GM19239 (cell line): ENCODE measurements around the gene TMEM191C.
"Not testable (repeated sequence)": the region's sequence is repeated elsewhere in the genome, so short reads cannot be mapped to it uniquely, and the experiment has no call there.

Experiments
- DNase-seq: peaks from one replicate; pipeline ENCODE4 v3.0.0; 2011; ENCODE audit warnings: low spot score; ENCODE audit not compliant: insufficient read length
- FAIRE-seq: peaks from 2 replicates; lab custom pipeline; 2011; peaks lifted over from hg19 to GRCh38; lab: Jason Lieb, UNC

Gene TMEM191C

DNA sequence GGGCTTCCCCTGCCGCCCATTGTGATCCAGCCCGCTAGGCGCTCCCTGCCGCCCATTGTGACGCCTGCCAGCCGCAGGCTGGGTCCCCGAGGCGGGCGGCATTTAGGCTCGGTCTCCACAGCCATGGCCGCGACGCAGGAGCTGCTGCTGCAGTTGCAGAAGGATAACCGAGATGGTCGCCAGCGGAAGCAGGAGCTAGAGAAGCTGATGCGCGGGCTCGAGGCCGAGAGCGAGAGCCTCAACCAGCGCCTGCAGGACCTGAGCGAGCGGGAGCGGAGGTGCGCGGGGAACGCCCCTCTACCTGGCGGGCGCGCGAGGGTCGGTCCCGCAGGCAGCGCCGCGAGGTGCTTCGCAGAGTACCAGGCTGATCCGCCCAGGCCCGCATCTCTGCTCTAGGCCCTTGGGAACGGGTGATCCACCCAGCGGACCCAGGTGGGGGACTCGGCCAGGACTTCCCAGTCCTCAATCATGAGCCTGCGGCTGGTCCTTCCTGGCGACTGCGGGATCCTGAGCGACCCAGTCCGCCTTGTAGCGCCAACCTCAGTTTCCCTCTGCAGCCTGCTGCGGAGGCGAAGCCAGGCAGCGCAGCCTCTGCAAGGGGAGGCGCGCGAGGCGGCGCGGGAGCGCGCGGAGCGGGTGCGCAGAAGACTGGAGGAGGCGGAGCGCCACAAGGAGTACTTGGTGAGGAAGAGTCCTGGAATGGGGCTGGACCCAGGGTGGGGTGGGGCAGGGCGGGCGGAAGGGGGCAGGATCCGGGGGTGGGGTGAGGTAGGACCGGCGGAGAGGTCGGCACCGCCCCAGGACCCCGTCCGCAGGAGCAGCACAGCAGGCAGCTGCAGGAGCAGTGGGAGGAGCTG lies at the start of gene TMEM191C:
Gene TMEM191C (plus strand): TSS at position 51 of the 857 bp plus-strand sequence. CDS start 73 bp downstream, at position 124.
- FAIRE-seq, DNase-seq: not testable (repeated sequence)

DNA sequence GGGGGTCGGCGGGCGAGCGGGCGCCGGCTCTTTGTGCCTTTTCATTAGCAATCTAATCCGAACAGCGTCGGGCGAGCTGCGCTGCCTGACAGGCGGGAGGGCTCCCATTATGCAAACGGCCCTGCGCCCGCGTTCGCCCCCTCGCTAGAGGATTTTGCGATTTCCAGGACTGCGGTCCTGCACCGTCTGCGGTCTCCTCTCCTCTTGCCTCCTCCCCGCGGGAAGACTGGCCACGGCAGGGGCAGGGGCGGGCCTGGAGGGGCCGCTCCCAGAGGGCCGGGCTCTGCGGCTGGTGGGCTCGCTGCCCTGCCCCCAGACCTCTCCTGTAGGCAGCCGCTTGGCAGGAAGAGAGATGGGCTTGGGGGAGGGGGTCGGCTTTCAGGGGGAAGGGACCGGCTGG lies 49.3 kb upstream of the TMEM191C start:
- DNase-seq, FAIRE-seq: not testable (repeated sequence)

DNA sequence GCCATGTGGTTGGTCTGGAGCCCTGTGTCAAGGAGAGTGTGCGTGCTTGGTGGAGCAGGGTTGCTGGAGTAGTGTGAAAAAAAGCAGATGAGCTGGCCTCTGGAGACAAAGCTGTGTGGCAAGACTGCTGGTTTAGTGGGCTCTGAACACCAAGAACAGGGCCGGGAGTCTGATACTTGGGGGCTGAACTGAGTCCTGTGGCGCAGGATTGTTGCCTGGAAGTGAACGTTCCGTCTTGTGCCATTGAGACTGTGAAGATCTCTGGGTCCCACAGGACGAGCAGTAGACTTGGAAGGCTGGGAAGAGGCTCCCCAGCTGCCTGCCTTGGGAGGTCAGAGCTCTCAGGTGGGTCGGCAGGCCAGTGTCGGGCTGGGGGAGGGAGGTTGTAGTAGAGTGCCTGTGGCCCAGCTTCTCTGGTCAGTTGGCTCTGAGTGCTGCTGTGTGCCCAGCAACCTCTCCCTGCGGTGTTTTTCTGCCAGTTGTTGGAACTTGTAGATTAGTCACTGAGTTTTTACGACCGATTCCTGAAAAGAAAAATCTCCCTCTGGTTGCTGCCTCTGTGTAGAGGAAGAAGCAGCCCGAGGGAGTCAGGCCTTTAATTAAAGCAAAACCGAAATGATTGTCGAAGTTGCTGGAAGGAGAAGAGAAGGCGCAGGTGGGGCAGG lies 48.1 kb upstream of the TMEM191C start:
- not testable (repeated sequence) for FAIRE-seq

DNA sequence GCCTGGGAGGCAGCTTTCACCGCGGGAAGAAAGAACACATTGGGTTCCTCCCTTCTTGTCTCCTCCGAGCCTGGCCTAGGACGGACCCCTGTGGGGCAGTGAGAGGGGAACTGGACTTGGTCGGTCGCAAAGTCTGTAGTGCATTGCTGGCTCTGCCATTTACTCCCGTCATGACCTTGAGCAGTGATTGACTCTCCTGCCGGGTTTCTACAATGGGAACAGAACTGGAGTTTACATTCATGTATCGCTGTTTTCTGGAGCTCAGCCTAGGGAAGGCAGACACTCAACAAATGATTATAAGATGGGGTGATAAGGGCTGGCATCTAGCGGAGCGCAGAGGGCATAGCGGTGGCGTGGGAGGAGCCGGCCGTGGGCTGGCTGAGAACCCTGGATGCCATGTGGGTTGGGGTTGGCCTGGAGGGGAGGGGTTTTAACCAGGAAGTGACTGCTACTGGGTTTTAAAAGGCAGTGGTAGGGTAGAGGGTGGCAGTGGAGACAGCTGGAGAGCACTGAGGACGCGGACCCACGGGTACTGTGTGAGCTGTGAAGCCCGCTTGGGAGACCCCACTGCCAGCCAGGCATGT lies 46.9 kb upstream of the TMEM191C start:
- not testable (repeated sequence) for DNase-seq, FAIRE-seq

More for the DNA sequence above, 48.1 kb upstream of the TMEM191C start:
- DNase-seq, result not testable (repeated sequence)

DNA sequence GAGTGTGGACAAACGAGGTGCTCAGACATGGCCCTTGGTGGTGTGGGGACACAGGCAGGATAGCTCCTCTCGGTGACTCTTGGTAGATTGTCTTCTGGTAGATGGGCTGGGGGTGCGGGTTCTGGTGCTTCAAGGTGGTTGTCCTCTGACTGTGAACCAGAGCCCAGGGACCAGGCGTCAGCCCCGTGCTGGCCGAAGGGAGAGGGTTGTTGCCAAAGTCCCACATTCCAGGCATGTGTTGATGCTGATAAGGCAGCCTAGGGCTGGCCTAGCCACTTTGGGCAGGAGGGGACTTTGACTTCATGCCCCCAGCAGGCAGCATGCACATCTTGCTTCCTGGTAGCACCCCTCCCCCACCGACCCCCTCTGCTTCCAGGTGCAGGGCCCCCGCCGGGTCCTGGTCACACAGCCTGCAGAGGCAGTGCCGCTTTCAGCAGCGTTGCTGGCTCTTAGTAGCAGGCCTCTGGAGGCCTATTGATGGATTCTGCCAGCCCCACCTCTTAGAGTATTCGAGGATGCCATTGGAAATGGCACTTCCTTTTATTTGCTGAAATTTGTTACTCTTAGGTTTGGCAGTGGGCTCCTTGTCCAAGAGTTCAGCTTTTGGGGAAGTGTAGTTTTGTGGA lies 43.0 kb upstream of the TMEM191C start:
- not testable (repeated sequence) for DNase-seq, FAIRE-seq

DNA sequence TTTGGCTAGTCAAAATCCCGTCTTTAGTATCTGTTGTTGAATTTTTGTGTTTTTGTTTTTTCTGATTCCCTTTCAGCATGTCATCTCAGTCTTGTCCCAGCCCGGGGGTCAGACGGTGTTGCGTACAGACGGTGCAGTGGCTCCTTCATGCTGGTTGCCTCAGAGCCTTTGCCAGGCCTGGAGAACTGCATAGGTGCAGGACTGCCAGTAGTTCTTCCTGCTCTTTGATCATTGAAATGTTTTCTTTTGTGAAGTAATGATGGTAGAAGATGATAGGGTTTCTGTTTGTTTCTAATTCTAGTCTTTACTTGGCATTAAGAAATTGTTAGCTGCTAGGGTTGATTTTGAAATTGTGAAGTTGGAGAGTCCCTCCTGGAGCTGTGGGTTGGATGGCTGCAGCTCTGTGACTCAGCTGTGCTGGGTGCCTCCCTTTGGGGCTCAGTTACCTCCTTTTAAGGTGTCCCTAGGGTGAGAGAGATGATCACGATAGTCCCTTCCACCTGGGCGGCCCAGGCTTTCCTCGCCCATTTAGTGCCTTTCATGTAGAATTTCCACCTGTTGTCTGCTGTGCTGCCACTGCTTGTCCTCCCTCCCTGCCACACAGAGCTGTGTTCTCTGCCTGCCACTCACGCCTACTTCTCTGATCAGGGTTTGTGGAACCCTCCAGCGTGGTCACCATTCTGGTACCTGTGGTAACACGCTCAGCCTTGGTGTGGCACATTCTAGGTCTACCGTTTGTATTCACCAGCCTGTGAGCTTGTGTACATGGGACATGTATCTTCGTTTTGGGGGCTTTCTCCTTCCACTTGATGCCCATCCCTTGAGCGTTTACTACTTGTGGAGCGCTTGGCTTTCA lies 32.6 kb upstream of the TMEM191C start:
- not testable (repeated sequence) for FAIRE-seq, DNase-seq

DNA sequence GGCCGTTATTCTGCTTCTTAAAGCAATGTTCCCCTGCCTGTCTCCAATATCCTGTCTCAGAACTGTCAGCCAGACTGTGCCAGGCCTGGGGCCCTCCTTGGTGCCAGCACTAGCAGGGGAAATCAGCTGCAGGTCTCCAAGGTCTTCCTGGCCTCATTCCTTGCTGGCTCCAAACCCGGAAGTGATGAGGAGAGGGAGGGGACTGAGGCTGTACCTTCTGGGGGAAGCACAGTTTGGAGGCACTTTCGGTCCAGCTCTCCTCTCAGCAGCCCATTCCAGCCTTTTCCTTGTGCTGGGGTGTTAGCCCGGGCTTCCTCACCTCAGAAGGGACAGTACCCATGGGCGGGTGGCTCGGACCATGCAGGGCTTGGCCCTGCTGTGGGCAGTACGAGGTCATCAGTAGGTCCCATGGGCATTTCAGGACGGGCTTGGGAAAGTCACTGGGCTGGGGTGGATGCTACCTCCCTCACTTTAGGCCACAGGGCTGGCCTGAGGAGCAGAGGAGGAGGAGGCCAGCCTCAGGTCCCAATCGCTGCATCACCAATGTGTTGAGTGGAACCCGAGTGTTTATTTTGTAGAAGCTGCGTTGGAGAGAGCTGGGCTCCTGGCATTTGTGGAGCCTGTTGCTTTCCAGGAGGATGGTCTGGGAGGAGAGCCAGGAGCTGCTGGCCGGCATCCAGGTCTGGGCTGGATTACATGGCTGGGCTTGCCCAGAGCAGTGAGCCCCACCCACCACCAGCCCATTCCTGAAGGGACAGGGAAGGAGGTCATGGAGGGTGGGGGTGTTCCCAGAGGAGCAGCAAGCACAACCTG lies 31.0 kb upstream of the TMEM191C start:
- not testable (repeated sequence) for FAIRE-seq, DNase-seq

DNA sequence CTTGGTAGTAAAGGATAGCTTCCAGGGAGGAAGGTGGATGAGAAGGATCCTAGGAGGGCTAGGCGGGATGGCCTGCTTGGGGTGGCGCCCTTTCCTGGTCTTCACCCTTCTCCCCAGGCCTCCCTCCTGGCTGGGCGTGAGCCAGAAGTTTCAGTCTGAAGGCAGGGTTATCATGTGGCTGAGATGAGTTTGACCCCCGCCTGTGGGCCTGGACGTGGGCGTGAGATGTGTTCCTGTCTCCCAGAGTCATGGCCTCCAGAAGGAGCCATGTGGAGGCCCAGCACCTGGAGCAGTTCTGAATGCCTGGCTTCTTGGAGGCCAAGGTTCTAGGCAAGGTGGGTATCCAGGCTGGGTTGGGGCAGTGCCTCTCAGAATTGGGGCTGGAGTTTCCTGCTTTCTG lies 29.2 kb upstream of the TMEM191C start:
- FAIRE-seq, DNase-seq: not testable (repeated sequence)

DNA sequence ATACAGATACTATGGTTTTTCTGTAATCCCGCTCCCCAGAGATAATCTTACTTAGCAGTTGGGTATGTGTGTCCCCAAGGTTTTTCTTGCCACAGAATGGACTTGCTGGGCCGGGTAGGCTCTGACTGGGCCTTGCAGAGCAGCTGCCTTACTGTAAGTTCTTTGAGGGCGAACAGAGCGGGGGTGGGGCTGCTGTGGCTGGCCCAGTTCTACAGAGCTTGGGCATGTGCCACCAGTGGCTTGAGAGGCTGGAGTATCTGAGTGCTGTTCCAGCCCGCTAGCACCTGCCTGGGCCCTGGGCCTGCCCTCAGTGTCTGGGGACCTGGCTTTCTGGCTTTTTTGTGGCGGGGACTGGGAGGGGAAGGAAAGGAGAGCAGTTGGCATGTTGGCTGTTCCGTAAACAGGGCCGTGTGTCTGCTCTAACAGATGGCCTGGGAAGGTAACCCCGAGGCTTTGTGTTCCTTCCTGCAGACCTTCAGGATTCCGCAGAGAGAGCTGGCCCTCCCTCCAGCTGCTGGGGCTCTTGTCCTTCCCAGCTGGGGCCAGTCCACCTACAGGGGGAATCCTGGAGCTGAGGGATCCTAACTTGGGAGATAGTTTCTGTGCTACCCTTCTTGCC lies 27.1 kb upstream of the TMEM191C start:
- not testable (repeated sequence) for DNase-seq, FAIRE-seq

DNA sequence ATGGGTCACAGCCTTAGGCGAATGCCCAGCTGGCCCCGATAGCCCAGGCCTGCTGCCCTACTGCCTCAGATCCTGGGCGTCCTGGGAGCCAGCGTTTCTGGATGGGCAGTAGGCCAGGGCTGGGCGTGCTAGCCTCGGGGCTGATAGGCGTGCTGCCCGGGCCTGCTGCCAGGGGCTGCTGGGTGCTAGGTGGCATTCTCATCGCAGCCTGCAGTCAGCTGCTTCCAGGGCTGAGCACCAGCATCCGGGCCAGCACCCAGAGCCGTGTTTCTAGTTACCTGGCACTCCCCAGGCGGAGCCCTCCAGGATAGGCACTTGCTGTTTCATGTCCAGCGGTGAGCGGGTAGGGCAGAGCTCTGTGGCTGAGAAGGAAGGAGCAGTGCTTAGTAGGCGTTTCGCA lies 26.5 kb upstream of the TMEM191C start:
- not testable (repeated sequence) for DNase-seq, FAIRE-seq

DNA sequence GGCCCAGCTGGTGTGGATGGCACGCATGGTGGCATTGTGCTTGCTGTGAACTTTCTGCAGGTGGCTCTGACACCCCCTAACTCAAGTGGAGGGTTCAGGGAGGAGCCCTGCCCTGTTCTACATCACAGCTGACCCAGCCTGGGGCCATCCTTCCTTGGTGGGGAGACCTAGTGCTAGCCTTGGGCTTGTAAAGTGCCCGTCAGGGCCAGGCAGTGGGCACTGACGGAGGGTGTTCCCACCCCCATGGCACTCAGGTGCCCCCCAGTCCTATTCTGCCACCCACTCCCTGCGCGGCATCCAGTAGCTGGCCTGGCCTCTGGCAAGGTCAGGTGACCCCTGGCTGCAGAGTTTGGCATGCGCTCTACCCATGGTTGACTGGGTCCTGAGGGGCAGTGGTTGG lies 26.0 kb upstream of the TMEM191C start:
- not testable (repeated sequence) for DNase-seq, FAIRE-seq

DNA sequence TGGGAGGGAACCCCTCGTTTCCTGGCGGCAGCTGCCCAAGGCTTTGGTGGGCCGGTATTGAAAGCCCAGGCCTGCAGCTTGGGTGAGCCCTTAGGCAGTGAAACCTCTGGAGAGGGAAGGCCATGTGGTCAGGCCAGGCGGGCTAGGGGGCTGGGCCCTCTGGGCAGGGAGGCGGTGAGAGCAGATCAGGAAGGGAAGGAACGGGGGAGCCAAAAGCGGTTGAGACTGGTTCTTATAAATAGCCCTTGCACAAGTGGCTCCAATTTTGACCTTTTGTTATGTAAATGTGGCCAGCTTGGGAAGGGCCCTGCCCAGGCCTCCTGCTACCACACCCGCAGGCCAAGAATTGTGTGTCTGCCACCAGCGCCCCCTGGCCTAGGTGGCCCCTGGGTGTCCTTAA lies 25.1 kb upstream of the TMEM191C start:
- not testable (repeated sequence) for DNase-seq, FAIRE-seq

DNA sequence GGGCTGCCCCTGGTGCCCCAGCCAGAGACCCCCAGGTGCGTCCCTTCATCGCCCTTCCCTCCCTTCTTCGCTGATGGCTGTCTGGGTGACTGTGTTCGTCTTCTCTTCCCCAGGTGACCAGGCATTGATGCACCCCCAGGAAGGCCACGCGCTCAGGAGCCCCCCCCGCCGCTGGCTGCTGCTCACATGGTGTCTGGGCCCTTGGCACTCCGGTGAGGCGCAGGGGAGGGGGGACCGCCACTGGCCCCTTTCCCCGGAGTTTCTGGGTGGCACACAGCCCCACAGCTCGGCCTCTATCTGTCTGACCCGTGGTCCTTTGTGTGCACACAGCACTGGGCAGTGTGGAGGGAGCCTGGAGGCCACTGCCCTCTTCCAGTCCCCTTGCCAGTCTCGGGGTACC lies 24.5 kb upstream of the TMEM191C start:
- not testable (repeated sequence) for DNase-seq, FAIRE-seq

DNA sequence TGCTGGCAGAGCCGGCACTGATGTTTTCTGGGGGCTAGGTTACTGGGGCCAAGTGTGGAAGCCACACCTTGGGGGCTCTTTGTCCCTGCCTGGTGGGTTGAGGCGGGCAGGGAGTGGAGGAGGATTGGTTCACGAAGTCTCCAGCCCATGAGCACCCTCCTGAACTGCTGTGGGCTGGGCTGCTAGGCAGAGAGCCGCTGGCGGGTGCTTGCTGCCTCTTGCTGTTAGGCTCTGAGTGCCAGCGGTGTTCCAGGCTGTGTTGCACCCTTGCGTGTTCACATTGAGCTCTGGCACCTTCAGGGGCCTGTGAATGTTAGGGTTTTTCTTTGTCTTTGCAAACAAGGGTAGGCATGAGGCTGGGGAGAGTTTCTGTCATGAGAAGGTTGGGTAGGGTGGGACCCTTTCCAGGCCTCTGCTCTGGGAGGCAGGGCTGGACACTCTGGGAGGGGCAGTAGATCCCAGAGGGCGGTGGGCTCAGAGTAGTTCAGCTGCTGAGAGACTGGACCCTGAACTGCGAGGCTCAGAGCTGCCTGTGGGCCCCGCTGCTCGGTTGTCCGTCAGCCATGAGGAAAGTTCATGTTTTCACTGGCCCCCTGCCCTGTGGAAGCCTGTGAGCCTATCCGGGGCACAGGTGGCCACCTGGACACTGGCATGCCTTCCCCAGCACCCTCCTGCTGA lies 24.0 kb upstream of the TMEM191C start:
- DNase-seq (no peak), FAIRE-seq (no peak)

DNA sequence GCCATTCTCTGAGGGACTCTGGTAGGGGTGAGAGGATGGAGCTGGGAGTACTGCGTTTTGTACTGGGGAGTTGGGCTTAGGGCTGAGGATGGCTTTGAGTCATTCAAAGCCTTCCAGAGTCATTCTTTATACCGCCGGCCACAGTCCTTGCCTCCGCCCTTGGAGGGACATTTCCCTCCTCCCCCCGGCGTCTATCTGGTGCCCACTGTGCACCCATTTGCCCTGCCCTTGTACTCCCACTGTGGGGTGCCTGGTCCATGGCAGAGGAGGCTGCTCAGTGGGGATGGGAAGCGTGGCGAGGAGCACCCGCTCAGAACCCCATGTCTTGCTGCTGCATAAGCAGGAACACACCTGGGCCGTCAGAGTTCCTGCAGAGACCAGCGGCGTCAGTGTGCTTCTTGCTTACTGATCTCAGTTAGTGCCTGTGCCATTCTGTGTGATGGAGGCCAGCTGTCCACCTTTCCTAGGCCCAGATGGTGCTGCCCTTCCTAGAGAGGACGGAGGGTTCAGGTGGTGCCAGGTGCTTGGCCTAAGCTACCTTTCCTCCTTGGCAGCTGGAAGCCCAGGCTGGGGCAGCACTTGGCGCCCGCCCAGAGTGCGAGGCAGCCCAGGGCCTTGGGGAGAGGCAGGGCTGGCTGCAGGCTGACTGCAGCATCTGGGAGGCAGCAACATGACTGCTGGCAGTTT lies 23.3 kb upstream of the TMEM191C start:
- FAIRE-seq, result no peak
- DNase-seq, result no peak

DNA sequence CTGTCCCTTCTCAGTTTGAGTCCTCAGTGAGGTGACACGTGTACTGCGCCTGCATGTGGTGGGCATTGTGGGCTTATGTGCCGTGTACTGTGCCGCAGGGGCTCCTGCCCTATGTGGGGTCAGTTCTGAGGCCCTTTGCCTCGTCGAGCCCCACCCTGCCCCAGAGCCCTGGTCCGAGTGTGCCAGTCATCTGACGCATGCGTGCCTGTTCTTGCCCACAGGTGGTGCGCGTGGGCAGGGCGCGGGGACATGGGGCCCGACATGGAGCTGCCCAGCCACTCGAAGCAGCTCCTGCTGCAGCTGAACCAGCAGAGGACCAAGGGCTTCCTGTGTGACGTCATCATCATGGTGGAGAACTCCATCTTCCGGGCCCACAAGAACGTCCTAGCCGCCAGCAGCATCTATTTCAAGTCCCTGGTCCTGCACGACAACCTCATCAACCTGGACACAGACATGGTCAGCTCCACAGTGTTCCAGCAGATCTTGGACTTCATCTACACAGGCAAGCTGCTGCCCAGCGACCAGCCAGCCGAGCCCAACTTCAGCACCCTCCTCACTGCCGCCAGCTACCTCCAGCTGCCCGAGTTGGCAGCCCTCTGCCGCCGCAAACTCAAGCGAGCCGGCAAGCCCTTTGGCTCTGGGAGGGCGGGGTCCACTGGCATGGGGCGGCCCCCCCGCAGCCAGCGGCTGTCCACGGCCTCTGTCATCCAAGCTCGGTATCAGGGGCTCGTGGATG lies 22.3 kb upstream of the TMEM191C start:
- FAIRE-seq (no peak), DNase-seq (no peak)
